ENCODE measurements around the gene ZFY. TPM values are rescaled to one million over a fixed set of nuclear protein-coding genes. Genes with fewer than 3 reads are reported as not detected.

ZFY gene
- total and polyA plus RNA-seq, 5 donors from 2014 or later, result 10.0 TPM; not detected in 4

DNA sequence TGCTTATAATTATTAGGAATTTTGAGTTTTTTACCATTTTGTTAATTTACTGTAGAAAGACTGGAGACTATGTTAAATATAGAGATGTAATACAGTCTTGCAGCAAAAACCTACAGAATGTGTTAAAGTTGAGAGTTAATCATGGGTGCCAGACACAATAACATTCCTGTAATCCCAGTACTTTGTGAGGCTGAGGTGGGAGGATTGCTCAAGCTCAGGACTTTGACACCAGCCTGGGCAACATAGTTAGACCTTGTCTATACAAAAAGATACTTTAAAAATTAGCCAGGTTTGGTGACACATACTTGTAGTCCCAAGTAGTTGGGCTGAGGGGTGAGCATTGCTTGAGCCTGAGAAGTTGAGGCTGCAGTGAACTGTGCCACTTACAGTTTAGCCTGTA lies 17.7 kb downstream of the ZFY start:
- ATAC-seq (ENCODE audit: low read depth in 2 of 2) (no peak), DNase-seq (no peak)
- Mint-ChIP-seq H3K9me3 (no peaks in the 10 kb centered on the region), H3K27me3 (no peaks in the 10 kb centered on the region), H3K4me3 (no peak overlapping the region), H3K27ac (peak overlapping the region in 1 of 3 donors; percentile 26), H3K4me1 (peaks cover 0 to 32% (median 8%) of the 10 kb centered on the region in 4 donors), H3K36me3 (no peaks in the 10 kb centered on the region)
- no peak overlapping the region for H3K27ac ChIP-seq (ENCODE audit: insufficient read depth, low read length, poor library complexity, severe bottlenecking)
- no peak overlapping the region for H3K4me3 ChIP-seq (ENCODE audit: low read depth, low read length)
- H3K27me3 ChIP-seq (ENCODE audit: control insufficient read depth, insufficient read depth, low read length), result no peaks in the 10 kb centered on the region
- H3K36me3 ChIP-seq (ENCODE audit: control insufficient read depth, insufficient read depth, low read length), result no peaks in the 10 kb centered on the region
- H3K9me3 ChIP-seq (ENCODE audit: control insufficient read depth in 2 of 2, low read length in 2 of 2), result no peaks in the 10 kb centered on the region
- no peaks in the 10 kb centered on the region for H3K4me1 ChIP-seq (ENCODE audit: control insufficient read depth, insufficient read depth, low read length, poor library complexity, severe bottlenecking)

DNA sequence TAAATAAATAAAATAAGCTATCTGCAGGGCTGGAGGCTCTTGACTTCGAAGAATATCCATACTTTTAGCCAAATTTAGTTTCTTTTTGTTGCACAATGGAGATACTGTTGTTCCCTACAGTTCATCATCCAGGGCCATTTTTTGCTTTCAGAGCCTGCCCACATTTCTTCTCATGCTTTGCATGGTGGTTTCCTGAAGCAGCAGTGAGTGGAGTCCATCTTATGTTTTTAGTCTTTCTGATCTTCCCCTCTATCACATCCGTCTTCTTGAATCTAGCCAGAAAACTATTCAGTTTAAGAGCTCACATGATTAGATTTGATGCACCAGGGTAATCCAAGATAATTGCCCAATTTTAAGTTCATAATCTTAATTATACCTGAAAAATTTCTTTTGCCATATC lies 19.6 kb downstream of the ZFY start:
- Mint-ChIP-seq H3K27ac (no peak overlapping the region), H3K27me3 (no peaks in the 10 kb centered on the region), H3K4me1 (peaks cover 0 to 22% (median 6%) of the 10 kb centered on the region in 4 donors), H3K36me3 (no peaks in the 10 kb centered on the region), H3K4me3 (no peak overlapping the region), H3K9me3 (no peaks in the 10 kb centered on the region)
- ATAC-seq (ENCODE audit: low read depth in 2 of 2), result no peak
- Histone ChIP-seq H3K9me3 (ENCODE audit: control insufficient read depth in 2 of 2, low read length in 2 of 2) (no peaks in the 10 kb centered on the region), H3K27me3 (ENCODE audit: control insufficient read depth, insufficient read depth, low read length) (no peaks in the 10 kb centered on the region), H3K4me1 (ENCODE audit: control insufficient read depth, insufficient read depth, low read length, poor library complexity, severe bottlenecking) (no peaks in the 10 kb centered on the region), H3K27ac (ENCODE audit: insufficient read depth, low read length, poor library complexity, severe bottlenecking) (no peak overlapping the region), H3K36me3 (ENCODE audit: control insufficient read depth, insufficient read depth, low read length) (peaks cover 2% of the 10 kb centered on the region), H3K4me3 (ENCODE audit: low read depth, low read length) (no peak overlapping the region)
- DNase-seq, result no peak

DNA sequence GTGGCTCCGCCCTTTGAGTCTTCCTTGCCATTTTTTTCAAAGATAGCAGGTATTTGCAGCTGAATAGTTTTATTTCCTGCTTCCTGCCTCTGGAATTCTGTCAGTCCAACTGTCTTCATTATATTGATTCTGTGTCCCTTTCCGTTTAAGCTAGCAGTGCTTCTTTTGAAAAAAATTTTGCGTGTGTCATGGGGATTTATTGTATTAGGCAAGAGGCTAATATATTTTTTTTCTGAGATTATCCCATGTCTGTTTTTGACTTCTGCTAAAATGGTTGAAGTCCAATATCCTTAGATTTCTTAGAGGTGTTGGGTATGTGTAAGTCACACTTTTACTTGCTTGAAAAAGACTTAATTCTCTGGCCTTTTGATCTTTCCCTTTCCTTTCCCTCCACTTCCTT lies 20.4 kb downstream of the ZFY start:
- H3K9me3 ChIP-seq (ENCODE audit: control insufficient read depth in 2 of 2, low read length in 2 of 2), result no peaks in the 10 kb centered on the region
- DNase-seq (no peak), ATAC-seq (ENCODE audit: low read depth in 2 of 2) (no peak)
- peaks cover 0 to 14% (median 6%) of the 10 kb centered on the region in 4 donors for H3K4me1 Mint-ChIP-seq
- H3K27me3 ChIP-seq (ENCODE audit: control insufficient read depth, insufficient read depth, low read length), result no peaks in the 10 kb centered on the region
- H3K4me3 Mint-ChIP-seq, result no peak overlapping the region
- H3K4me1 ChIP-seq (ENCODE audit: control insufficient read depth, insufficient read depth, low read length, poor library complexity, severe bottlenecking), result no peaks in the 10 kb centered on the region
- H3K27ac ChIP-seq (ENCODE audit: insufficient read depth, low read length, poor library complexity, severe bottlenecking), result no peak overlapping the region
- H3K36me3 Mint-ChIP-seq, result no peaks in the 10 kb centered on the region
- H3K36me3 ChIP-seq (ENCODE audit: control insufficient read depth, insufficient read depth, low read length), result peaks cover 2% of the 10 kb centered on the region
- no peaks in the 10 kb centered on the region for H3K27me3 Mint-ChIP-seq
- H3K4me3 ChIP-seq (ENCODE audit: low read depth, low read length), result no peak overlapping the region
- no peaks in the 10 kb centered on the region for H3K9me3 Mint-ChIP-seq
- H3K27ac Mint-ChIP-seq, result peak overlapping the region in 1 of 3 donors; percentile 95

DNA sequence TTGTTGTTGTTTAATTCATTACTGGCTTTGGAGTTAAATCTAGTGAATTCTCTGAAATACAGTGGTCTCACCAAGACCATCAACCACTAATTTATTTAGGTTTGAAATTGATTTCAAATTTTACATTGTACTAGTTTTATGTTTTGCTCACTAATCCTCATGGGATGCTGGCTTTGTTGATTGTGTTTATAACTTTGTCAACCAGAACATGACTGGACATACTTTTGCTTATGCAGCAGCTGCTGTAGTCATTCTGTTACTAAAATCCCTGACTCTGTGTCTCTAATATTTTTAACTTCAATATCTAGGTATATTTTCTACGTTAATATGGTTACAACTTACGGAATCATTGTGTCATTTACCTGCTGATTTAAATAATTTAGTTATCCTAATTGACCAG lies 26.9 kb downstream of the ZFY start:
- peak overlapping the region in 1 of 3 donors; percentile 38 for H3K27ac Mint-ChIP-seq
- Histone ChIP-seq H3K4me1 (ENCODE audit: control insufficient read depth, insufficient read depth, low read length, poor library complexity, severe bottlenecking) (no peaks in the 10 kb centered on the region), H3K27me3 (ENCODE audit: control insufficient read depth, insufficient read depth, low read length) (no peaks in the 10 kb centered on the region), H3K4me3 (ENCODE audit: low read depth, low read length) (no peak overlapping the region), H3K9me3 (ENCODE audit: control insufficient read depth in 2 of 2, low read length in 2 of 2) (no peaks in the 10 kb centered on the region), H3K36me3 (ENCODE audit: control insufficient read depth, insufficient read depth, low read length) (peaks cover 7% of the 10 kb centered on the region), H3K27ac (ENCODE audit: insufficient read depth, low read length, poor library complexity, severe bottlenecking) (no peak overlapping the region)
- H3K4me3 Mint-ChIP-seq, result no peak overlapping the region
- no peak for ATAC-seq (ENCODE audit: low read depth in 2 of 2)
- H3K4me1 Mint-ChIP-seq, result peaks cover 0 to 10% (median 0%) of the 10 kb centered on the region in 4 donors
- no peaks in the 10 kb centered on the region for H3K36me3 Mint-ChIP-seq
- no peak for DNase-seq
- H3K9me3 Mint-ChIP-seq, result no peaks in the 10 kb centered on the region
- H3K27me3 Mint-ChIP-seq, result no peaks in the 10 kb centered on the region

DNA sequence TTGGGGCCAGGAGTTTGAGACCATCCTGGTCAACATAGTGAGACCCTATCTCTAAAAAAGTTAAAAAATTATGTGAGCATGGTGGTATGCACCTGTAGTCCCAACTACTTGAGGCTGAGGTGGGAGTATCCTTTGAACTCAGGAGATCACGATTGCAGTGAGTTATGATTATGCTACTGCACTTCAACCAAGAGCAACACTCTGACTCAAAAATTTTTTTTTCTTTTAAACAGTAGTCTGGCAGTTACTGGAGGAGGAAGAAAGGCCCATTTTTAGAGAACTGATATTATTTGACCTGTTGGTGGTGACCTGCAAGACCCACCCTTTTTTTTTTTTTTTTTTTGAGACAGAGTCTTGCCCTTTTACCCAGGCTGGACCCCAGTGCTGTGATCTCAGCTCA lies 29.6 kb downstream of the ZFY start:
- no peak for ATAC-seq (ENCODE audit: low read depth in 2 of 2)
- Histone ChIP-seq H3K36me3 (ENCODE audit: control insufficient read depth, insufficient read depth, low read length) (peaks cover 5% of the 10 kb centered on the region), H3K4me3 (ENCODE audit: low read depth, low read length) (no peak overlapping the region), H3K27me3 (ENCODE audit: control insufficient read depth, insufficient read depth, low read length) (no peaks in the 10 kb centered on the region), H3K4me1 (ENCODE audit: control insufficient read depth, insufficient read depth, low read length, poor library complexity, severe bottlenecking) (no peaks in the 10 kb centered on the region), H3K9me3 (ENCODE audit: control insufficient read depth in 2 of 2, low read length in 2 of 2) (no peaks in the 10 kb centered on the region), H3K27ac (ENCODE audit: insufficient read depth, low read length, poor library complexity, severe bottlenecking) (no peak overlapping the region)
- Mint-ChIP-seq H3K4me3 (no peak overlapping the region), H3K27me3 (no peaks in the 10 kb centered on the region), H3K4me1 (peaks cover 0 to 21% (median 4%) of the 10 kb centered on the region in 4 donors), H3K9me3 (no peaks in the 10 kb centered on the region), H3K36me3 (no peaks in the 10 kb centered on the region), H3K27ac (no peak overlapping the region)
- DNase-seq, result no peak

DNA sequence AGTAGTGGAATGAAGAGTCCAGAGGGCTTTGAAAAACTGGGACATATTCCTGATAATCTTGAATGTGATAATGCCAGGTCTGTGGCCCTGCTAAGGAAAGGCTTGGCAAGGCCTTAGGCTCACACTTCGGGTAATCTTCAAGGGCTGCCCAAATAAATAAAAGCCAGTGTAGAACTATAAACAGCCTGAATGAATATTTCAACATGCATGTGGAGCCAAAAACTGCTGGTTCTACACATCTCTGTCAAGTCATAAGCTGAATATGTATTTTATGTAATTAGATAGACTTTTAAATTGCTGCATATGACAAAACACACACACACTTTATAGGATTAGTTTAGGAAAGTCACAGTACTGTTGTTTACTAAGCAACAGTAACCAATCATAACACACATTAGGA lies 30.4 kb downstream of the ZFY start:
- Mint-ChIP-seq H3K27ac (no peak overlapping the region), H3K9me3 (no peaks in the 10 kb centered on the region), H3K4me3 (no peak overlapping the region), H3K27me3 (no peaks in the 10 kb centered on the region), H3K4me1 (peaks cover 0 to 23% (median 7%) of the 10 kb centered on the region in 4 donors), H3K36me3 (no peaks in the 10 kb centered on the region)
- Histone ChIP-seq H3K36me3 (ENCODE audit: control insufficient read depth, insufficient read depth, low read length) (peaks cover 5% of the 10 kb centered on the region), H3K9me3 (ENCODE audit: control insufficient read depth in 2 of 2, low read length in 2 of 2) (no peaks in the 10 kb centered on the region), H3K27ac (ENCODE audit: insufficient read depth, low read length, poor library complexity, severe bottlenecking) (no peak overlapping the region), H3K4me3 (ENCODE audit: low read depth, low read length) (no peak overlapping the region), H3K27me3 (ENCODE audit: control insufficient read depth, insufficient read depth, low read length) (no peaks in the 10 kb centered on the region), H3K4me1 (ENCODE audit: control insufficient read depth, insufficient read depth, low read length, poor library complexity, severe bottlenecking) (no peaks in the 10 kb centered on the region)
- no peak for ATAC-seq (ENCODE audit: low read depth in 2 of 2)
- no peak for DNase-seq

DNA sequence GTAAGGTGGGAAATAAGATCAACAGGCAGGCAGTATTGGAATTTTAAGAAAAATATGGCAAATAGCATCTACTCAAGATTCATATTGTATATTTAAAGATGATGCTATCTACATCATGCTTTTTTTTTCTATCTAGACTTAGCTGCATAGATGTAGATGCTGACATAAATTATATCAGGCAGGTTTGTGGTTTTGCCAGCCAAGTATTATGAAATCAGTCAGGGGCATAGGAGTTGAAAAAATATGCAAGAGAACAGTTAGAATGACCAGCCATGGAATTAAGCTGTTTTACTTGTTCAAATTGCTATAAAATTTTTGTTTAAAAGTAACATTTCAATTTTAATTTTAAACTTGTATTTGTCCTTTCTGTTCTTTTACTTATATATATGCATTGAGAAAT lies 34.4 kb downstream of the ZFY start:
- Histone ChIP-seq H3K4me3 (ENCODE audit: low read depth, low read length) (no peak overlapping the region), H3K27ac (ENCODE audit: insufficient read depth, low read length, poor library complexity, severe bottlenecking) (no peak overlapping the region), H3K9me3 (ENCODE audit: control insufficient read depth in 2 of 2, low read length in 2 of 2) (no peaks in the 10 kb centered on the region), H3K27me3 (ENCODE audit: control insufficient read depth, insufficient read depth, low read length) (no peaks in the 10 kb centered on the region), H3K36me3 (ENCODE audit: control insufficient read depth, insufficient read depth, low read length) (no peaks in the 10 kb centered on the region), H3K4me1 (ENCODE audit: control insufficient read depth, insufficient read depth, low read length, poor library complexity, severe bottlenecking) (no peaks in the 10 kb centered on the region)
- ATAC-seq (ENCODE audit: low read depth in 2 of 2) (no peak), DNase-seq (no peak)
- Mint-ChIP-seq H3K4me3 (no peak overlapping the region), H3K27me3 (no peaks in the 10 kb centered on the region), H3K36me3 (no peaks in the 10 kb centered on the region), H3K4me1 (peaks cover 0 to 24% (median 10%) of the 10 kb centered on the region in 4 donors), H3K9me3 (no peaks in the 10 kb centered on the region), H3K27ac (no peak overlapping the region)

DNA sequence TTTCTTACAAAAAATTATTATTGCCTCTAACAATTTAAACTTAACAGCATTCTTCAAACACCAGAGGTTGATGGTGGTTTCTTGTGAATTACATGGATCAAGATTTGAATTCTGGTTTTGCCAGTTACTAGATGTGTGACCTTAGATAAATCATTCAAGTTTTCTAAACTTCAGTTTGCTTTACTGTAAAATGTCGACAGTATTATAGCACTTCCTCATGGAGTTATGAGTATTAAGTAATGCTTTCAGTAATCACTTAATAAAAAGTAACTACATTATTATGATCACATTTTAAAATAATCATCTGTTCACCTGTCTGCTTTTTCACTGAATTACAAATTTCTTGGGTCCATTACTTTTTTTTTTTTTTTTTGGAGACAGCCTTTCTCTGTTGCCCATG lies 37.5 kb downstream of the ZFY start:
- H3K36me3 ChIP-seq (ENCODE audit: control insufficient read depth, insufficient read depth, low read length), result no peaks in the 10 kb centered on the region
- H3K4me3 ChIP-seq (ENCODE audit: low read depth, low read length), result no peak overlapping the region
- Mint-ChIP-seq H3K27ac (no peak overlapping the region), H3K36me3 (no peaks in the 10 kb centered on the region), H3K9me3 (no peaks in the 10 kb centered on the region), H3K4me3 (no peak overlapping the region), H3K27me3 (no peaks in the 10 kb centered on the region), H3K4me1 (peaks cover 0 to 20% (median 10%) of the 10 kb centered on the region in 4 donors)
- H3K4me1 ChIP-seq (ENCODE audit: control insufficient read depth, insufficient read depth, low read length, poor library complexity, severe bottlenecking), result no peaks in the 10 kb centered on the region
- DNase-seq (no peak), ATAC-seq (ENCODE audit: low read depth in 2 of 2) (no peak)
- no peak overlapping the region for H3K27ac ChIP-seq (ENCODE audit: insufficient read depth, low read length, poor library complexity, severe bottlenecking)
- no peaks in the 10 kb centered on the region for H3K9me3 ChIP-seq (ENCODE audit: control insufficient read depth in 2 of 2, low read length in 2 of 2)
- H3K27me3 ChIP-seq (ENCODE audit: control insufficient read depth, insufficient read depth, low read length), result no peaks in the 10 kb centered on the region
